DOHH2 (cell line): ENCODE data around the gene PLCB2.
A peak's percentile ranks its signal among the peaks of the same experiment; 100 is the strongest.

Experiments
- H3F3A ChIP-seq: fragments of 200-600 bp; sonication (generic), shearing (Covaris generic); 2 replicates; pipeline ENCODE4 v1.6.0; 2016; ENCODE audit warnings: antibody characterized with exemption, mild to moderate bottlenecking; ENCODE audit not compliant: control insufficient read depth, insufficient read depth
- H3K27ac ChIP-seq: fragments of 200-600 bp; sonication (generic); 2 replicates; pipeline ENCODE4 v1.5.1; 2014; ENCODE audit warnings: low read depth, mild to moderate bottlenecking, low read length, moderate library complexity
- H3K27me3 ChIP-seq: fragments of 200-600 bp; sonication (generic); 2 replicates; pipeline ENCODE4 v1.6.1; 2014; ENCODE audit warnings: mild to moderate bottlenecking, low read length, mixed read lengths; ENCODE audit not compliant: control insufficient read depth
- H3K36me3 ChIP-seq: fragments of 200-600 bp; sonication (generic); 2 replicates; pipeline ENCODE4 v1.6.1; 2014; ENCODE audit warnings: mild to moderate bottlenecking, low read length, moderate library complexity, mixed read lengths; ENCODE audit not compliant: control insufficient read depth
- H3K4me1 ChIP-seq: fragments of 200-600 bp; sonication (generic); 2 replicates; pipeline ENCODE4 v1.6.1; 2014; ENCODE audit warnings: mild to moderate bottlenecking, low read length, mixed read lengths; ENCODE audit not compliant: control insufficient read depth
- H3K4me2 ChIP-seq: fragments of 200-600 bp; sonication (generic); 2 replicates; pipeline ENCODE4 v1.6.0; 2014; ENCODE audit warnings: mild to moderate bottlenecking, low read length, moderate library complexity
- H3K4me3 ChIP-seq: fragments of 200-600 bp; sonication (generic); 2 replicates; pipeline ENCODE4 v1.5.1; 2014; ENCODE audit warnings: mild to moderate bottlenecking, low read length, mixed read lengths
- H3K79me2 ChIP-seq: fragments of 200-600 bp; sonication (generic); 2 replicates; pipeline ENCODE4 v1.6.1; 2014; ENCODE audit warnings: mild to moderate bottlenecking, low read length, mixed read lengths; ENCODE audit not compliant: control insufficient read depth
- H3K9me2 ChIP-seq: fragments of 200-600 bp; sonication (generic); replicated peaks from 2 replicates; pipeline ENCODE4 v1.6.1; 2014; ENCODE audit warnings: mild to moderate bottlenecking, low read length, mixed read lengths; ENCODE audit not compliant: control insufficient read depth
- H3K9me3 ChIP-seq: fragments of 200-600 bp; sonication (generic); 2 replicates; pipeline ENCODE4 v1.6.1; 2014; ENCODE audit warnings: antibody characterized with exemption, low read length, mixed read lengths; ENCODE audit not compliant: control insufficient read depth, insufficient read depth
- H4K20me1 ChIP-seq: fragments of 200-600 bp; sonication (generic); 2 replicates; pipeline ENCODE4 v1.6.0; 2014; ENCODE audit warnings: low read depth, mild to moderate bottlenecking, antibody characterized with exemption, low read length, moderate library complexity; ENCODE audit not compliant: control insufficient read depth, insufficient read depth
- EZH2phosphoT487 ChIP-seq: fragments of 200-600 bp; sonication (generic); IDR thresholded peaks from 2 replicates; pipeline ENCODE4 v1.6.1; 2017; ENCODE audit warnings: borderline replicate concordance, mild to moderate bottlenecking, antibody characterized with exemption, low read length, moderate library complexity, mixed read lengths
- TF ChIP-seq, protein P1 (sequence below): fragments of 200-600 bp; sonication (generic); IDR thresholded peaks from one replicate; pipeline ENCODE4 v1.5.1; 2014; ENCODE audit warnings: antibody characterized with exemption, mild to moderate bottlenecking, low read depth, low read length; ENCODE audit not compliant: poor library complexity, severe bottlenecking

The PLCB2 gene

DNA sequence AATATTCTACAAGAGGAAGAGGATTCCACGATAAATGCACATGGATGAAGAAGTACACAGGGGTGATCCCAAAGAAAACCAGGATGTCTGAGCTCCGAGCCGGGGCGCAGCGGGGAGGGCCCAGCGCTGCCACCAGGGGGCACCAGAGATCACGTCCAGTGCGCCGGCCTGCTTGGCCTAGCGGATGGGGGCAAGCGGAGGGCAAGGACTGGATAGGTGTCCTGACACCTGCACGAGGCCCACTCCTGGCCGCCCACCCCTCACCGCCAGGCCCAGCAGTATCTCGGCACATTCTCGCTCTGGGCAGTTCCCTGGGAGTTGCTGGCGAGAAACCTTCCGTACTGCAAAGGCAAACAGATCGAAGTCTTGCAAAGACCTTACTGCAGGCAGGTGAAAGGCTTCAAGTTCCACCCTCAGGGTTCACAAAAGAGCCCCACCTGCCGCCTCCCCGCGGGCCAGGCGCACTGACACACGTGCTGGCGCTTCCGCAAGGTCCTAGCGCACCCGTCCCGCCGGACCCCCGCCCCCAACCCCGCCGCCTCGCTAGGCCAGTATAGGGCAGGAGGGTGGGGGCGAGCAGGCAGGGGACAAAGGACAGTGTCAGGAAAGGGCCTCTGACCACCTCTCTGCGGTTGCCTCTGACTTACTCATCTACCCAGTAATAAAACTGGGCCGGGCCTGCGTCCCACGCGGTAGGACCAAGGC is 28.1 kb downstream of the PLCB2 start:
- no peaks in the 10 kb centered on the region for H4K20me1 ChIP-seq
- no peaks in the 10 kb centered on the region for H3K9me2 ChIP-seq
- no peak overlapping the region for H3K4me2 ChIP-seq
- H3K27ac ChIP-seq, result no peak overlapping the region
- no peaks in the 10 kb centered on the region for H3K9me3 ChIP-seq
- no peaks in the 10 kb centered on the region for H3K36me3 ChIP-seq
- H3K79me2 ChIP-seq, result no peaks in the 10 kb centered on the region
- peaks cover 47% of the 10 kb centered on the region for H3K27me3 ChIP-seq
- H3K4me1 ChIP-seq, result peaks cover 37% of the 10 kb centered on the region
- TF ChIP-seq EZH2phosphoT487, result 0 out of 2 replicates have a peak, but pooled peaks have one; percentile 1
- TF ChIP-seq, protein P1, sequence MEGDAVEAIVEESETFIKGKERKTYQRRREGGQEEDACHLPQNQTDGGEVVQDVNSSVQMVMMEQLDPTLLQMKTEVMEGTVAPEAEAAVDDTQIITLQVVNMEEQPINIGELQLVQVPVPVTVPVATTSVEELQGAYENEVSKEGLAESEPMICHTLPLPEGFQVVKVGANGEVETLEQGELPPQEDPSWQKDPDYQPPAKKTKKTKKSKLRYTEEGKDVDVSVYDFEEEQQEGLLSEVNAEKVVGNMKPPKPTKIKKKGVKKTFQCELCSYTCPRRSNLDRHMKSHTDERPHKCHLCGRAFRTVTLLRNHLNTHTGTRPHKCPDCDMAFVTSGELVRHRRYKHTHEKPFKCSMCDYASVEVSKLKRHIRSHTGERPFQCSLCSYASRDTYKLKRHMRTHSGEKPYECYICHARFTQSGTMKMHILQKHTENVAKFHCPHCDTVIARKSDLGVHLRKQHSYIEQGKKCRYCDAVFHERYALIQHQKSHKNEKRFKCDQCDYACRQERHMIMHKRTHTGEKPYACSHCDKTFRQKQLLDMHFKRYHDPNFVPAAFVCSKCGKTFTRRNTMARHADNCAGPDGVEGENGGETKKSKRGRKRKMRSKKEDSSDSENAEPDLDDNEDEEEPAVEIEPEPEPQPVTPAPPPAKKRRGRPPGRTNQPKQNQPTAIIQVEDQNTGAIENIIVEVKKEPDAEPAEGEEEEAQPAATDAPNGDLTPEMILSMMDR, result peak; percentile 100
- no peak overlapping the region for H3K4me3 ChIP-seq
- H3F3A ChIP-seq, result no peaks in the 10 kb centered on the region

DNA sequence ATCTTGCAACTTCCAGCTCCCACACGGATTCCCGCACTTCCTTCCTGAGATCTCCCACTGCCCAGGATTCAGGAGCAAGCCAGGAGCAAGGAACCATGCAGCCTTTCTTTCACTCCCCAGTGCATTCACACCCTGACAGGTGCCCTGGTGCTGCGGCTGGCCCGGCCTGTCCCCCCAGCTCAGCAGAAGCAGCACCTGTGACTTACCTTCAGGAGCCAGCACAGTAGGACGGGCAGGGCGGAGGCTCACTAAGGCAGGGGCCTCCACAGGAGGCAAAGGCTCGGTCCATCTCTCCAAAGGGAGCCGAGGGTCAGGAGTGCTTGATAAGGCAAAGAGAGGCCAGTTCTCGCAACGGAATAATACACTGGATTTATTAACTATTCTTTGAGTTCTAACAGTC is 29.7 kb downstream of the PLCB2 start:
- peaks cover 35% of the 10 kb centered on the region for H3K4me1 ChIP-seq
- H3K79me2 ChIP-seq, result no peaks in the 10 kb centered on the region
- H3K4me2 ChIP-seq, result peak overlapping the region; percentile 58
- no peaks in the 10 kb centered on the region for H3F3A ChIP-seq
- H3K27ac ChIP-seq, result no peak overlapping the region
- no peaks in the 10 kb centered on the region for H3K9me2 ChIP-seq
- H3K36me3 ChIP-seq, result no peaks in the 10 kb centered on the region
- H3K9me3 ChIP-seq, result no peaks in the 10 kb centered on the region
- no peaks in the 10 kb centered on the region for H4K20me1 ChIP-seq
- TF ChIP-seq EZH2phosphoT487, result no peak
- TF ChIP-seq, protein P1, result no peak
- H3K4me3 ChIP-seq, result no peak overlapping the region
- H3K27me3 ChIP-seq, result peaks cover 34% of the 10 kb centered on the region

DNA sequence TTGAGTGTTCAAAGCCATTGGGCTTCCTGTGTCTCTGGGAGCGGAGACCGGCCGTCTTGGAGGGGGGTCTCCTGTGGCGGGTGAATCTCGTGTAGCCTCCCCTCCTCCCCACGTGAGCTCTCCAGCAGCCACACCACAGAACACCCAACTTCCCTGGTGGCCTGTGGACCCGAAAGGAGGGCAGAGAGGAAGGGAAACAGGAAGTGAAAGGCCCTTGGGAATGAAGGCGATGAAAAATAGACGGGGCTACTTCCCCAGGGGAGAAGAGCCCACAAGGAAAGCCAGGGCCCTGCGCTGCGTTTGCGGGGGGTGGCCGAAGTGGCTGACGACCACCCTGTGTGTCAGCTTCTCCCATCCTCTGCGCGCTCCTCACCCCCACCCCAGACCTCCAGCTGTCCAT is 30.3 kb downstream of the PLCB2 start:
- peak overlapping the region; percentile 58 for H3K4me2 ChIP-seq
- H3K4me3 ChIP-seq, result peak overlapping the region; percentile 36
- H3K27ac ChIP-seq, result no peak overlapping the region
- H3F3A ChIP-seq, result no peaks in the 10 kb centered on the region
- TF ChIP-seq, protein P1, result no peak
- TF ChIP-seq EZH2phosphoT487, result no peak
- H3K9me3 ChIP-seq, result no peaks in the 10 kb centered on the region
- H4K20me1 ChIP-seq, result no peaks in the 10 kb centered on the region
- peaks cover 30% of the 10 kb centered on the region for H3K4me1 ChIP-seq
- H3K36me3 ChIP-seq, result no peaks in the 10 kb centered on the region
- H3K79me2 ChIP-seq, result no peaks in the 10 kb centered on the region
- H3K9me2 ChIP-seq, result no peaks in the 10 kb centered on the region
- H3K27me3 ChIP-seq, result peaks cover 28% of the 10 kb centered on the region
